PC-3 (cell line): Measurements from ENCODE around the gene RTN1. TPM values are rescaled to one million over a fixed set of nuclear protein-coding genes. Genes with fewer than 3 reads are reported as not detected.

ENCODE experiments used
- ATAC-seq: fragments of 200-7000 bp; cut with Tn5 transposase; 2 replicates; pipeline ENCODE4 v1.9.1; 2020; ENCODE audit warnings: mild to moderate bottlenecking, moderate library complexity
- BruUV-seq: library from RNA; stranded (reverse); fragments of 400-500 nt; replicated peaks from 2 replicates; lab custom pipeline; 2021; lab: Mats Ljungman, UMichigan
- CTCF ChIA-PET: fragments of 300-600 bp; sonication (Branson Sonifier 250); formaldehyde crosslinking; loops from one replicate; lab custom pipeline; 2022; ENCODE audit warnings: antibody characterized with exemption; lab: Charles Lee
- POLR2A ChIA-PET: fragments of 300-600 bp; sonication (Branson Sonifier 250); formaldehyde crosslinking; loops from one replicate; lab custom pipeline; 2022; ENCODE audit warnings: antibody characterized with exemption; ENCODE audit not compliant: unreplicated experiment; lab: Charles Lee
- DNase-seq: peaks from one replicate; pipeline ENCODE4 v3.0.0-alpha.2; 2015
- H2AFZ ChIP-seq: fragments of 300-600 bp; sonication (generic); 2 replicates; pipeline ENCODE4 v1.6.0; 2016; ENCODE audit warnings: antibody characterized with exemption, low read length
- H3F3A ChIP-seq: fragments of 300-600 bp; sonication (generic); one replicate; pipeline ENCODE4 v1.6.0; 2017; ENCODE audit warnings: antibody characterized with exemption, low read length, control low read depth, mild to moderate bottlenecking; ENCODE audit not compliant: unreplicated experiment
- H3K27ac ChIP-seq: fragments of 300-600 bp; sonication (generic); 2 replicates; pipeline ENCODE4 v1.5.1; 2016; ENCODE audit warnings: mild to moderate bottlenecking, low read length
- H3K27me3 ChIP-seq: fragments of 300-600 bp; sonication (generic); 2 replicates; pipeline ENCODE4 v1.6.1; 2016; ENCODE audit warnings: low read length, mixed read lengths
- H3K36me3 ChIP-seq: fragments of 300-600 bp; sonication (generic); 2 replicates; pipeline ENCODE4 v1.6.1; 2016; ENCODE audit warnings: low read depth, mixed run types, low read length, mixed read lengths
- H3K4me1 ChIP-seq: fragments of 300-600 bp; sonication (generic); 2 replicates; pipeline ENCODE4 v1.5.1; 2016; ENCODE audit warnings: low read length; ENCODE audit not compliant: insufficient read depth
- H3K4me2 ChIP-seq: fragments of 300-600 bp; sonication (generic); 2 replicates; pipeline ENCODE4 v1.6.0; 2016; ENCODE audit warnings: low read length
- H3K4me3 ChIP-seq: fragments of 300-600 bp; sonication (generic); 2 replicates; pipeline ENCODE4 v1.5.1; 2016; ENCODE audit warnings: mild to moderate bottlenecking, low read length, mixed read lengths
- H3K79me2 ChIP-seq: fragments of 300-600 bp; sonication (generic); 2 replicates; pipeline ENCODE4 v1.6.1; 2017; ENCODE audit warnings: low read length, mixed read lengths
- H3K9ac ChIP-seq: fragments of 300-600 bp; sonication (generic); 2 replicates; pipeline ENCODE4 v1.6.0; 2016; ENCODE audit warnings: mild to moderate bottlenecking, low read length
- H3K9me2 ChIP-seq: fragments of 300-600 bp; sonication (generic); replicated peaks from 2 replicates; pipeline ENCODE4 v1.6.1; 2016; ENCODE audit warnings: mixed run types, low read length, mixed read lengths
- H3K9me3 ChIP-seq: fragments of 300-600 bp; sonication (generic); 2 replicates; pipeline ENCODE4 v1.6.1; 2016; ENCODE audit warnings: low read length, mixed read lengths
- H4K20me1 ChIP-seq: fragments of 300-600 bp; sonication (generic); 2 replicates; pipeline ENCODE4 v1.6.1; 2016; ENCODE audit warnings: low read length, mixed read lengths
- CTCF ChIP-seq: fragments of 300-600 bp; sonication (generic); conservative IDR thresholded peaks from 2 replicates; pipeline ENCODE4 v1.5.1; 2017; ENCODE audit warnings: antibody characterized with exemption, low read depth, mild to moderate bottlenecking, low read length
- EZH2 ChIP-seq: fragments of 300-600 bp; sonication (generic); IDR thresholded peaks from one replicate; pipeline ENCODE4 v1.6.1; 2017; ENCODE audit warnings: antibody characterized with exemption, mild to moderate bottlenecking, low read length; ENCODE audit not compliant: unreplicated experiment
- EZH2phosphoT487 ChIP-seq: fragments of 300-600 bp; sonication (generic); IDR thresholded peaks from 2 replicates; pipeline ENCODE4 v1.6.1; 2018; ENCODE audit warnings: mild to moderate bottlenecking, antibody characterized with exemption, low read length, borderline replicate concordance
- intact Hi-C: fragments of 100-400 bp; cut with micrococcal nuclease; formaldehyde crosslinking; loops from 2 replicates; pipeline ENCODE4 v1.9.0; 2023
- total RNA-seq: library from RNA; depleted of rRNA; stranded (reverse); fragments of >200 nt; gene quantifications from 2 replicates; pipeline ENCODE4 v1.2.3, GENCODE V29; 2014

RTN1 gene
- total RNA-seq, 1 experiment from 2014 or later: not detected

GRCh38 chr14:59871166-59871495, 555 bp upstream of the RTN1 start:
- peaks cover 13% of the 10 kb centered on the region for H3K4me1 ChIP-seq
- intact Hi-C loops: no loop called here
- H3K4me2 ChIP-seq: peak overlapping the region; percentile 93
- ChIA-PET CTCF (interaction anchor here (0.5 to 0.7 kb wide), 3 partner anchors 30 to 750 kb away, joined by 3 to 4 read pairs (median 3); no protein-coding TSS in a partner anchor), POLR2A (no interaction called here)
- peak overlapping the region; percentile 69 for H3K4me3 ChIP-seq
- peaks cover 84% of the 10 kb centered on the region for H3K27me3 ChIP-seq
- H3K9ac ChIP-seq: no peak overlapping the region
- peak overlapping the region; percentile 90 for H2AFZ ChIP-seq
- H3K27ac ChIP-seq: no peak overlapping the region
- H3K36me3 ChIP-seq: no peaks in the 10 kb centered on the region
- no peaks in the 10 kb centered on the region for H3K79me2 ChIP-seq
- DNase-seq (no peak), ATAC-seq (peak; percentile 5; the same call in 1 of the 2 replicates)
- no peaks in the 10 kb centered on the region for H3F3A ChIP-seq
- H3K9me2 ChIP-seq: no peaks in the 10 kb centered on the region
- BruUV-seq: no TSS peak
- H3K9me3 ChIP-seq: no peaks in the 10 kb centered on the region
- no peak for TF ChIP-seq EZH2
- TF ChIP-seq EZH2phosphoT487: no peak
- no peak for TF ChIP-seq CTCF
- no peaks in the 10 kb centered on the region for H4K20me1 ChIP-seq

- POLR2A ChIA-PET: interaction anchor here (0.7 kb wide), 1 partner anchor 1231 kb away, joined by 5 read pairs; no protein-coding TSS in a partner anchor
- Histone ChIP-seq H3F3A (no peaks in the 10 kb centered on the region), H3K27ac (no peak overlapping the region), H3K27me3 (peaks cover 94% of the 10 kb centered on the region), H3K4me3 (peak overlapping the region; percentile 69), H3K4me2 (peak overlapping the region; percentile 93), H3K9me2 (no peaks in the 10 kb centered on the region), H3K9ac (no peak overlapping the region), H3K9me3 (no peaks in the 10 kb centered on the region), H4K20me1 (no peaks in the 10 kb centered on the region), H3K79me2 (no peaks in the 10 kb centered on the region), H3K4me1 (peaks cover 13% of the 10 kb centered on the region), H3K36me3 (no peaks in the 10 kb centered on the region), H2AFZ (peak overlapping the region; percentile 90; the same call in 1 of the 2 replicates)
- intact Hi-C loops: no loop called here
- BruUV-seq: no TSS peak
- DNase-seq: no peak
- ATAC-seq: no peak
- no peak for TF ChIP-seq EZH2phosphoT487
- TF ChIP-seq EZH2: no peak
- TF ChIP-seq CTCF: no peak
- CTCF ChIA-PET: no interaction called here
These were observed 958 bp downstream of the RTN1 start for GRCh38 chr14:59869381-59870255.

- Histone ChIP-seq H3K79me2 (no peaks in the 10 kb centered on the region), H3K27me3 (peaks cover 91% of the 10 kb centered on the region), H3K4me1 (peaks cover 13% of the 10 kb centered on the region), H3F3A (no peaks in the 10 kb centered on the region), H3K27ac (no peak overlapping the region), H3K9me3 (no peaks in the 10 kb centered on the region), H3K4me3 (no peak overlapping the region), H3K9ac (no peak overlapping the region), H4K20me1 (no peaks in the 10 kb centered on the region), H3K9me2 (no peaks in the 10 kb centered on the region), H3K4me2 (no peak overlapping the region), H2AFZ (no peak overlapping the region), H3K36me3 (no peaks in the 10 kb centered on the region)
- TF ChIP-seq CTCF (no peak), EZH2 (no peak), EZH2phosphoT487 (no peak)
- BruUV-seq: no TSS peak
- DNase-seq: no peak
- intact Hi-C loops: no loop called here
- no peak for ATAC-seq
- ChIA-PET POLR2A (no interaction called here), CTCF (no interaction called here)
These were observed 2.6 kb downstream of the RTN1 start for GRCh38 chr14:59868021-59868420.
